T follicular helper cell (primary cell): Measurements from ENCODE around the gene SERPINA9.
"Not testable (repeated sequence)": the region's sequence is repeated elsewhere in the genome, so short reads cannot be mapped to it uniquely, and the experiment has no call there.

Experiments
- DNase-seq: peaks from one replicate; pipeline ENCODE4 v3.0.0-alpha.2; 2020; ENCODE audit warnings: low read depth
- total RNA-seq, 2 experiments: gene quantifications; one replicate each; lab custom pipeline; 2026; lab: John Stamatoyannopoulos, UW

The SERPINA9 gene, protein sequence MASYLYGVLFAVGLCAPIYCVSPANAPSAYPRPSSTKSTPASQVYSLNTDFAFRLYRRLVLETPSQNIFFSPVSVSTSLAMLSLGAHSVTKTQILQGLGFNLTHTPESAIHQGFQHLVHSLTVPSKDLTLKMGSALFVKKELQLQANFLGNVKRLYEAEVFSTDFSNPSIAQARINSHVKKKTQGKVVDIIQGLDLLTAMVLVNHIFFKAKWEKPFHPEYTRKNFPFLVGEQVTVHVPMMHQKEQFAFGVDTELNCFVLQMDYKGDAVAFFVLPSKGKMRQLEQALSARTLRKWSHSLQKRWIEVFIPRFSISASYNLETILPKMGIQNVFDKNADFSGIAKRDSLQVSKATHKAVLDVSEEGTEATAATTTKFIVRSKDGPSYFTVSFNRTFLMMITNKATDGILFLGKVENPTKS
- total RNA-seq = 0 to 0.04 reads per million in 2 experiments

DNA sequence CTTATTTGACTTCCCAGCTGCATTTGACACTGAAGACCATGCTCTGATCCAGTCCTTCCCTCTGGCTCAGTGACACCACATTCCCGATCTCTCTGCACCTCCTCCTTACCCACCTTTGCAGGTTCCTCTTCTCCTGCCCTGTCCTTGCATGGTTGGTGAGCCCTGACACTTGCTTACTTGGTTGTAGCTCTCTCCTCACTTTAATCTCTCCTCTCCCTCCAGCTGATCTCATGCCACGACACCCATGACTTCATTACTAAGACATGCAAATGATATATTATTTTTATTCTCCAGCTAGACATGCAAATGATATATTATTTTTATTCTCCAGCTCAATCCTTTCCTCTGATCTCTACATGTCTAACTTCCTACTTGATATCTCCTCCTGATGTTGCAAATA is at the start of gene SERPINA9:
SERPINA9 (minus strand) TSS at position 175 of the 400 bp plus-strand sequence. CDS start 6,357 bp downstream, outside the sequence.
- DNase-seq = no peak

DNA sequence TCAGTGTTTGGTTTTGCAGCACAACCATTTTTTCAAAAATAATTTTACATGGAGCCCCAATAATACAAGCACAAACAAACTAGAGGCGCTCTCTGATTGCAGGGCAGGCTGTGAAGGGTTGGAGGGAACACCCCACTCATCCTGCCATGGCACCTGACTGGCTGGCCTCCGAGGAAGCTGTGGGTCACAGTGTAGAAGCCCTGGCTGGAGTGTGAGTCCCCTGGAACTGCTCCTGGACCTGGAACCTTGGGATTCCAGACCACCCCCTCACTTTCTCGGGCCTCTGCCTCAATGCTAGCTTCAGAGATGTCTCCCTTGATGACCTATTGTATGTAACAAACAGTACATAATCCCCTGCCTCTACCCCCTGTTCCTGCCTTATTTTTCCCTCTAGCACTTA is 48.1 kb upstream of the SERPINA9 start:
- DNase-seq = no peak

DNA sequence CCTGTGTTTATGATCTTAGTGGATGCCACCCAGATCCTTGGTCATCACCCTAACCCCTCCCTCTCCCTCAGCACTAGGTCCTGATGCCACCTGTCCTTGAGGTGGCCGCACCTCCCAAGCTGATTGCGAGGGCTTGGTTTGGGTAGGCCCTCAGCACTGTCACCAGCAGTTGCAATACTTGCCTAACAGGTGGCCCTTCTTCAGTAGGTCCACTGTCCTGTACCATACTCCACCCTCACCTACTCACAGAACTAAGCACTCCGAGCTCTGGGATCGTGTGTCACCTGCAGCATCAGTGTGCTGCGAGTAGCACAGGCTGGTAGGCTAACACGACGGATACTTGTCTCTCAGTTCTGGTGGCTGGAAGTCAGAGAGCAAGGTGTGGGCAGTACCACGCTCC is 47.3 kb upstream of the SERPINA9 start:
- no peak for DNase-seq

DNA sequence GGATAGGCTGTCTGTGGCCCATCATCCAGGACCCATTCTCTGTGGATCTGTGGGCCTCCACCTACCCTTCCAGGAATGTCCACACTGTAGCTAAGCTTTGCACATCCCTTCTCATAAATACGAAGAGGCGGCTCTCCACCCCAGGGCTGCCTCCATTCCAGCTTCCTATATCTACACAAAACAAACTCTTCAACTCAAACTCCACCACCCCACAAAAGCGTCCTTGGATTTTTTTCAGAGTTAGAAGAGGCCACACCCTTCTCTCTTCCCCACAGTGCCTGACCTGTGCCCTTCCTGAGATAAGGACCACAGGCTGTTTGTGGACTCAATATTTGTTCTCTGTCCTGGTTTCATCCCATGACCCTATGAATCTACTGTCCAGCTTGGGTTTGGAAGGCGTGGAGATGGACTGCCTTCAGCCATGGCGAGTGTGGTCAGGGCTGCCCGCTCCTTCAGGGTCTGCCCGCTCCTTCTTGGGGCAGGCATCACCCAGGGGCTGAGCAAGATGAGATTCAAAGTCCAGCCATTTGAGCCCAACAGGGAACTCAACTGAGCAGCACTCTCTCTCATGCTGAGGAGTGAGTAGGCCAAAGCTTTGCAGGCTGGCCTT is 46.2 kb upstream of the SERPINA9 start:
- DNase-seq = no peak

DNA sequence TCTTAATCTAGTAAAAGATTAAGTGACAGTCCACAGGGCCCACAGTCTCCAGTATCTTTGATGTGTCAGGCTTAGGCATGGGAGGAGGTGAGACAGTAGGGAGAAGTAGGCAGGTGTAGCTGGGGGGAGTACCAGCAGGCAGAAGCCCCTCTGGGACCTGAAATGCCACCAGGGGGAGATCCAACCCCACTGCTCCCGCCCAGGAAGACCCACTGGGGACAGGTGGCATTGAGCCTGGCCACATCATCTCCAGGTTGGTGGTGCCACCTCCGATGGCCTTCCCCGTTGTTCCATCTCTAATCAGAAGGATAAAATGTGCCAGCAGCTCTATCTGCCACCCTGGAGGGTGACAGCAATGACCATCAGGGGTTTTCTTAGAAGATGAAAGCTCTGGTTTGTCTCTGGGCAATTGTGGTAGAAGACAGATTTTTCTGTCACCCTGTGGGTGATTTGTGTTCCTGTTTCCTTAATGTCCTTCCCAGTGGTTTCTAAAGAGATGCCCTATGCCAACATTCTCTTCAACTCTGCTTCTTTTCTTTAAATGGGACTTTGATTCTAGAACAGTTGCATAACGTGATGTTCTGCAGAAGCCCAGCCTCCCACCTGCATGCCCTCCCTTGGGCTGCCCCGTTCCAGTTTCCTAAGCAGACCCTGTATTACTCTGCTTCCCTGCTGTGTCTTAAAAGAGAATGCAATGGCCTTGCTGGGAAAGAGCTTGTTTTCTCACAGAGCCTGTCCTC is 45.5 kb upstream of the SERPINA9 start:
- no peak for DNase-seq

DNA sequence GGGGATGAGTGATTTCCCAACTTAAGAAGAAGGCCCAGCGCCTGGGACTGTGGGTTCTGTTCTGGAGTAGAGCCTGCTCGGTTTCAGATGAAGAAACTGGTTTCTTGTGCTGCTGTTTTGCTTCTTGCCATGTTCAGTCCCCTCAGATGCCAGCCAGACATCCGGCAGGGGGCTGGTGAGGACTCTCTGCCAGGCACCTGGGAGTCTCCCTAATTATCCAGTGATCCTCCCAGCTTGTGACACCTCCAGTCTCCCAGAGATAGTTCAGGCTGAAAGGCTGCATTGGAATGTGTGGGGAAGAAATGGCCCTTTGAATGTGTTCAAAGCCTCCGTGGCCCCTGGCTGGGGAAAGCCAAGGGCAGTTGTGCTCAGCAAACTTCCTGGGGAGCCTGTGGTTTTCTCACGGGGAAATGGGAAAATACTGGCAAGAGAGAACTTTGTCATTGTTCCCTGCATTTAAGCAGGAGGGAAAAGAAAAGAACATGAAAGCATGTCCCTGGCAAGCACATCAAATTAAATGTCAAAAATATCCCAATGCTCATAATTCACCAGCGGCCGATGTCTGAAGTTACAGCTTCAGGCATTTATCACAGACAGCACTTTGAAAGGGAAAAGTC is 41.8 kb upstream of the SERPINA9 start:
- no peak for DNase-seq

DNA sequence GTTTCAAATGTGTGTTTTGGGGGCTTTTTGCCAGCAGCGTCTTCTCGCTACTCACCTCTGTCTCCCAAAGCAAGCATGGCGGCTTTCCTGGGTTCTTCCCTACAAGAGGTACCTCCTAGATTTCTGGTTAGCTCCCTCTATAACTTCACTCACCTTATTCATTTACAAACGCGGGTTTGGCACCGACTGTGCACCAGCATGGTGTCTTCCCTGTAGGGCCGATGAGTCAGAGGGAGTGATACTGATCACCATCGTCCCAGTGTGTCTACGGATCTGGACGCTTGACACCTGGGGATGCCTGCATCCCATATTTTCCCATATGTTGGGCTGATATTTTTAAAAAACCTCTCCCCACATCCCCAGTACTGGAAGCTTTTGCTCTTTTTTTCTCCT is 41.2 kb upstream of the SERPINA9 start:
- DNase-seq = no peak

DNA sequence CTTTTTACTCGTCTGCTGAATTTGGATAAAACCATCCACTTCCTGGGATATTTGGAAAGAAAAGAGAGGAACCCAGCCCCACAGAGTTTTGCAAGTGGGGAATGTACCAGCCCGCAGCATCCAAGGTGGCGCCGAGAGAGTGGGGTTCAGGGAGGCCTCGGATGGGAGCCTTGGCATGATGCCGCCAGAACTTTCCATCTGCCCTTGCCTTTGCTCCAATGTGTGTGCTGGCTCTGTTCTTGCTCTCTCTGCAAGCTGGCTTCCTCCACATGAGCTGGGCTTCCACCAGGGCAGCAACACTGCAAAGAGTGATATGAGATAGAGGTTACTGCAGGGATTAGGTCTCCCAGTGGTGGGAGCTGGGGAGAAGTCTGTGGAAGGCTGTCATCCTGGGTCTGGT is 39.9 kb upstream of the SERPINA9 start:
- no peak for DNase-seq

DNA sequence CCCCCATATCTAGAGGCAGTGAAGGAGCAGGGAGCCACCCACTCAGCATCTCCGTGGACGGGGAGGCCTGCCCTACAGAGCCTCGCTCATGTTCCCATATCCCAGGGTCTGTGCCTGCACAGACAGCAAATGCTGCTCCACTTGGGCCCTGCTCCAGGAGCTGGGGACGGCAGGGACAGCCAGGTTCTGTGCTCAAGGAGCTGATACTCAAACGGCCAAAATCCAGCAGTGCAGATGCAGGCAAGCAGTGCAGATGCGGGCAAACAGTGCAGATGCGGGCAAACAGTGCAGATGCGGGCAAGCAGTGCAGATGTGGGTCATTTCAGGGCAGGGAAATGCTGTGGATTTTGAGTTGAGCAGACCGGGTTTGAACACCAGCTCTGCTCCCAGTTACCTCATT is 39.4 kb upstream of the SERPINA9 start:
- no peak for DNase-seq

DNA sequence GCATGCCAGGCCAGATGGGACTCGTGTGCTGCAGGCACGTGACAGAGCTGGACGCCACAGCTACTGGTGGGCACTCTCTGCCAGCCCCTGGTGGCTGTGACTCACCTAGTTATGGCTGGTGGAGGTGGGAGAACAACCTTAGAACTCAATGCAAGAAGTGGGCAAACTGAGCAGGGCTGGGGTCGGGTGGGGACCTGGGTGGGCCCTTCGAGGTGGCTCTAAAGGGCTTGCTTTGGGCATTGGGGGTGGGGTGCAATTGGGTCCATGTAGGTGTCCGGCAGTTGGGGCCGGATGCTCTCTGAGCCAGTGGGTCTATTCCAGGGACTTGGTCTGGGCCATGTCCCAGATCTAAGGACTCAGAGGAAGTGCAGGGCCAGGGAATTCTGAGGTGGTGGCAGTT is 38.4 kb upstream of the SERPINA9 start:
- no peak for DNase-seq

DNA sequence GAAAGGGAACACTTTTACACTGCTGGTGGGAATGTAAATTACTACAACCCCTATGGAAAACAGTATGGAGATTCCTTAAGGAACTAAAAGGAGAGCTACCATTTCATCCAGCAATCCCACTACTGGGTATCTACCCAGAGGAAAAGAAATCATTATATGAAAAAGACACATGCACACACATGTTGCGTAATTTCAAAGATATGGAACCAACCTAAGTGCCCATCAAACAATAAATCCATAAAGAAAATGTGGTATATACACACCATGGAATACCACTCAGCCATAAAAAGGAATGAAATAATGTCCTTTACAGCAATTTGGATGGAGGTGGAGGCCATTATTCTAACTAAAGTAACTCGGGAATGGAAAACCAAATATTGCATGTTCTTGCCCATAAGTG is 34.5 kb upstream of the SERPINA9 start:
- not testable (repeated sequence) for DNase-seq

DNA sequence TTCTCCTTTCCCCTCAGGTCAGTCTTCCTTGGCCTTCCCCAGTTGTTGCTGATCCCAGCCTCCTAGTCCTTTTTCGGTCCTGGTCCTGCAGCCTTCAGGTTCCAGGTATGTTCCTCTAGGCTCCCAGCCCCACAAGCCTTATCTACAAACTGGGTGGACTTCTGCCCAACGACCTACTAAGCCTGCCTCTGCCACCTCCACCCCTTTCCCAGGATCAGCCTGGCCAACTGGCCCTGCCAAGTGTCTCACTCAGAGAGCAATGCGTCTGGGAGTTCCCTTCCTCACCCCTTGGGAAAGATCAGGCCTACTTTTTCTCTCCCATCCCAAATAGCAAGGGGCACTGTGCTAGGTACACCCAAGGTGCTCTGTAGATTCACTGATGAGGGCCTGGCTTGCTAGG is 33.4 kb upstream of the SERPINA9 start, which contains the start of gene SERPINA12:
SERPINA12 (minus strand) TSS at position 114 of the 400 bp plus-strand sequence. CDS start 11,072 bp downstream, outside the sequence.
- no peak for DNase-seq

DNA sequence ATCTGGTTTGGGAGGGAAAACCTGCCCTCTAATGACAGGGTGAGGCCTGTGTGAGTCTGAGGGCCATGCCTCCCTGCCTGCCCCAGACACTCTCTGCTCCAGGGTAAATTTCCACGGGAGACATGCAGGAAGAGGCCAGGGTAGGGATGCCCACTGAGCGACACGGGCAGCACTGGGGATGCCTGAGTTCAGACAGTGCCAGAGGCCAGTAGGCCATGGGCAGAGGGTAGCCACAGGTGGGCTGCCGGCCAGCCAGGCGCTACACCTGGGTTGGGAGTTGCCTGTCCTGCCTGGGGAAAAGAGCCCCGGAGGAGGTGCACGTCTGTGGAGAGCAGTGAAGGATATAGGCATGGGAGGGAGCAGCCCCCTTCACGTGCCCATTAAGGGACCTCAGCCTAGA is 29.6 kb upstream of the SERPINA9 start:
- no peak for DNase-seq

DNA sequence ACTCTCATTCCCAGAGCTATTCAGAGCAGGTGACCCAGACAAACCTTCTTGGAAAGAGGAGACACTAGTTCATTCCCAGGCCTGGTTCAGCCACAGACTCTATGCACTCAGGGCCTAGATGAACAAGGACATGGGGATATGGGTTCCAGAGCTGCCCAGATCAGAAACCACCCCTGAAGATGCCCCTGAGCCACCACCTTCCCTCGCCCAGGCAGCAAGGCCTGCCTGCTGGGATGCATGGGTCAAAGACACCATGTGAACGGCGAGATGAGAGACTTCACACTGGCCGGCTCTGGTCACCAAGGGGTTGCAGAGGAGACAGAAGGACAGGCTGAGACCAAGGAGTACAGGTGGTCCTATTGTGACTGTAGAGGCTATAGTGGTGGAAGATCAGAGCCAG is 29.2 kb upstream of the SERPINA9 start:
- DNase-seq = no peak

DNA sequence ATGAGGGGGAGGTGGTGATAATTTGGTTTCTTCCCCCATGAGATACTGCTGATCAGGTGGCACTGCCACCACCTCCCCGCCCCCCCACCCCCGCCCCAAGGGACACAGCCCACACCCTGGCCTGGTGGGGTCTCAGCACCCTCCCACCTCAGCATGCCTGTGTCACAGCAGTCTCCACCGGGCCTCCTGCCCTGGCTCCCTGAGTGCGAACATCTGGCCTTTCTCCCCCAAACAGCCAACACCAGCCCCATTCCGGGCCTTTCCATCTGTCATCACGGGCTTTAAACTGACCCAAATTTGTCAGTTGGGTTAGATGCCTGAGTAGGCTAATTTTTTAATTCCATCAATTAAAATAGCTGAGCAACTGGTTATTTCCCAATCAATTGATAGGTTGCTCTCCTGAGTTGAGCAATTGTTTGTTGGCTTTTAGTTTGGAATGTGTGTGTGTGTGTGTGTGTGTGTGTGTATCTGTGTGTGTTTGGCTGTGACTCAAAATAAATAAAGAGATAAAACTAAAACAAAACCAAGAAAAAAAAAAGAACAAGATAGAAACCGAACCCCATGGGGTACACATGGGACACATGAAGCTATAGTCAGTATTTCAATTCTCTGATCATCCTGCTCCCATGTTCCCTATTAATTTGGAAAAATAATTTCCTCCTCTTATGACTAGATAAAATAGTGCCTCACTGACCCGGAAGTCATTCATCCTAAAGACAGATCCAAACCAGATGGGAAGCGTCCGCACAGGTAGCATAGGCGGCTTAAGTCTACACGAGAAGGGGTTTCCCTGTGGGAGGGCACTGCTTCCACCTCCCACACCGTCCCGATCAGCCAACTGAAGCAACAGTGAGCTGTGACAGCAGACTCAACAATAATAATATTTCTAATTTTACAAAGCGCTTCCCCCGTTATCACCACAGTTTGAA is 25.9 kb upstream of the SERPINA9 start:
- DNase-seq = no peak

DNA sequence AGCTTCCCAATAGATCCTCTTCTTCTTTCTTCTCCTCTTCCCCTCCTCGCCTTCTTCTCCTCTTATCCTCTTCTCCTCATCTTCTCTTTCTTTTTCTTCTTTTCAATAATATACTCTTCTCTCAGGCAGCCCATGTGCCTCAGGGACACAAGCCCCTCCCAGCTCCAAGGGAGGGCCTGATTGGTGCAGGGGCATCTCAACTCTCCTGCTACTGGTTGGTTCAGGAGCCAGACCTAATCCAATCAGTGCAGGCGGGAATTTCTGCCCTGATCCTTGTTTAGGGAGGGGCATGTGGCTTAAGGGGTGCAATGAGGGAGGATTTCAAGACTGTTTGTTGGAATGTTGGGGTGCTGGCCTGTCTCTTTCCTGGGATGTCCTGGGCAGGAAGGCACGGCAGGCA is 24.3 kb upstream of the SERPINA9 start:
- DNase-seq = no peak

DNA sequence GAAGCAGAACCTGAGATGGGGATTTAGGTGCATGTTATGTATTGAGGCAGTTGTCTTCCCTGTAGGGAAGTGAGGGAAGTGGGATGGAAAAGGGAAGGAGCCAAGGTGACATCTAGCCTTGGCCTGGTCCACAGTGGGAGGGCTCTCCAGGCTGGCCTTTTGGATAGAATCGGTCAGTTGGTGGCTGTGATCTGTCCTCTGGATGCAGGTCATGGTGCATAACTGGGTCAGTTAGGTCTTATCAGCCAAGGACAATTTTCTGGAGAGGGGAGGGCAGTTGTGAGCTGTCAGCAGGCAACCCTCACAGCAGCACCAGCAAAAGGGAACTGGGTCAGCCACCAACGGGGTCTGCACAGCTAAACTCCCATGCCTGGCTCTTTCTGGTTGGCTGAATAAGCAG is 23.7 kb upstream of the SERPINA9 start:
- DNase-seq = no peak

DNA sequence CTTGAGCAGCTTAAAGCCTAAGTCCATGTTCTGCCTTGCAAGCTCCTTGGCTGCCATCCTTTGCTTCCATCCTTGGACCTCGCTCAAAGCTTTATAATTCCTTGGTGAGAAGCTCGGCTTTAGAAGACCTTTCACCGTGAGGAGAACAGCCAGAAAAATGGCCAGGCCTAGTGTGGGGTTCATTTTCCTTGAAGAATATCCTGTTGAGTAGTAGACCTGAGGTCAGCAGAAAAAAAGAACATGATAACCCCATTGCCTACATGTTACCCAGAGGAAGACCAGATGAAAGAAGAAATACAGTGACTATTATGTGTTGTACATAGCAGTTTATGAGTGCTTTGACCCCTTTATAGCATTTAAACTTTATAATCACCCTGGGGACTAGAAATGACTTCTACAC is 22.2 kb upstream of the SERPINA9 start:
- no peak for DNase-seq

DNA sequence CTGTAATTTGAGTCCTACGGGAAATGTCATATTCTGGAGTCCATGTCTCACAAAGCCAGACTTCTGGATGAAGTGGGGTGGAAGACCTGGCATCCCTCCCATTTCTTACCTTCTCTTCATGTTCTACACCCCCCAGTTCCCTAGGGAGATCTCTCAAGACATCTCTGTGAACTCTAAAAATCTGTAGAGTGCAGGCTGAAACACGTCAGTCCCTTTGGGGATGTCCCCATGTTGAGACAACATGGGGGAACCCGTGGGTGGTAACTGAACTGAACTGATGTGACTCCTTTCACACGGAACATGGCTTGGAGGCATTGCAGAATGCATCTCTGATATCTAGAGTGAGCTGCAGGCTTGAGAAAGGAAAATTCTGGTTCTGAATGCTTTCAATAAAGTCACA is 18.1 kb upstream of the SERPINA9 start:
- no peak for DNase-seq

DNA sequence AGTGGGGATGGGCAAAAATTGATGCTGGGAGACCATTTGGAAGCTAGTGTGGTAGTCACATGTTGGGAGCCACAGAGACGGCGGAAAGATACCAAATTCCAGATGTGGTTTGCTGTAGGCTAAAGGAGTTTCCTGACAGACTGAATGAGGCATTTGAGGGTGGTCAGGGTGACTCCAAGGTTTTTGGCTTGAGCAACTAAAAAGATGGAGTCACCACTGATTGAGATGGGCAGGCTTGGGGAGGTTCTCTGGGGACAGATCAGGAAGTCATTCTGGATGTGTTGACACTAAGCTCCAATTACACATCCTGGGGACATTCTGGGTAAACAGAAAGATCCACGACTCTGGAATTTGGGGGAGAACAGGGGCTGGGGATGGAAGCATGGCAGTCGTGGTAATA is 15.5 kb upstream of the SERPINA9 start:
- no peak for DNase-seq

DNA sequence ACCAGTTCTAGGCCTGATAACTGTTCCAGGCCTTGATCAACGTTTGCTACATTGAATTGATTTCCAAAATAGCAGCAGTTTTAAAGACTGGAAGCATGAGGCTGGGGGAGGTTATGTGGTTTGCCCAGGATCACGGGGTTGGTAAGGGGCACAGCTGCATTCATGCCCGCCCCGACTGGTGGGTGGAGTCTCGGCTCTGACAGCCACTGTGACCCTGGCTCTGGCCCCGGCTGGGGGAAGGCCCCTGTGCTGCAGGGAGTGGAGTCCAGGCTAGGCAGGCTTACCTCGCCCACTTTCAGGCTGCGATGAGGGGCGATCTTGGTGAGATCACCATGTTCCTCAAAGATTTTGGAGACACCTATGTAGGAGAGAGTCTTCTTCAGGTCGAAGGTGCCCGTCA is 13.3 kb upstream of the SERPINA9 start:
- no peak for DNase-seq
